ENCODE data around the gene CSNK1G2.

CSNK1G2 gene

DNA sequence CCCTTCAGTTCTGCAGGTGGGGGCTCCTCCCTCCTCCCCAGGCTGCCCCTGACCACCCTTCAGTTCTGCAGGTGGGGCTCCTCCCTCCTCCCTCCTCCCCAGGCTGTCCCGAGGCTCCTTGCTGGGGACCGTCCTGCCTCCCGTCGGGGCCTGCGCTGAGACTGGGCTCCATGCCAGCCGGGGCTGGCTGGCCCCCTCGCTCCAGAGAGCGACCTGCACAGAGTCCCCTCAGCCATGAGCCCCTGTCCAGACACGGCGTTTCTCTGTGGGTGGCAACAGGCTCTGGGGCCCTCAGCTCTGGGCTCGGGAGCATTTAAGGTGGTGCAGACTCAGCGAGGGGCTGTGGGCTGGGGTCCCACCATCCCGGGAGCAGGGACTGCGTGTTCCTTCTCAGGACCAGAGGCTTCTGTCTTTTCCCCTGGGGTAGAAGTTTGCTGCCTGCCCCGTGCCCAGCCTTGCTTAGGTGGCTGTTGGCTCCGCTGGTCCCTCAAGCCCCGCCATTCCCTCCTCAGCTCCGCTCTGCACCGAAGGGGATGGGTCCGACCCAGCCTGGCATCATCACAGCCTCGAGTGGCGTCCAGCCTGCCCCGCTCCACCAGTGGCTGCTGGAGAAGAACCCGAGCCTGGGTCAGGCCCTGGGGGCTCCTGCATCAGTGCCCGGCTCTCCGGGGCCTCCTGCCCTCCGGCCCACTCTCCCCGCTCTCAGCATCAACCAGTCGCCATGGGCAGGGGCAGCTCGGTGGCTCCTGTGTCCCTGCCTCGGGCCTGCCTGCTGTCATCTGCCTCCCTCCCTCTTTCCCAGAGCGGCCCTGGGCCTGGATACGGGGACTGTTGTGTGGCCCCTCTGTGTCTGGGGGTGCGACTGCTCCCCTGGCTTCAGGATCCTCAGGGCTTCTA, 27.6 kb downstream of the CSNK1G2 start:
- ChIA-PET POLR2A (no interaction called here), CTCF (no interaction called here)
- TF ChIP-seq FOXM1 (IDR thresholded peaks at IDR 0.05; ENCODE audit: borderline replicate concordance) (no peak), NFRKB (IDR thresholded peaks at IDR 0.05) (no peak), FOXK2 (IDR thresholded peaks at IDR 0.05) (no peak), BHLHE40 (IDR thresholded peaks at IDR 0.05; ENCODE audit: borderline replicate concordance) (no peak)
- no peak for DNase-seq (ENCODE audit: extremely low spot score)

DNA sequence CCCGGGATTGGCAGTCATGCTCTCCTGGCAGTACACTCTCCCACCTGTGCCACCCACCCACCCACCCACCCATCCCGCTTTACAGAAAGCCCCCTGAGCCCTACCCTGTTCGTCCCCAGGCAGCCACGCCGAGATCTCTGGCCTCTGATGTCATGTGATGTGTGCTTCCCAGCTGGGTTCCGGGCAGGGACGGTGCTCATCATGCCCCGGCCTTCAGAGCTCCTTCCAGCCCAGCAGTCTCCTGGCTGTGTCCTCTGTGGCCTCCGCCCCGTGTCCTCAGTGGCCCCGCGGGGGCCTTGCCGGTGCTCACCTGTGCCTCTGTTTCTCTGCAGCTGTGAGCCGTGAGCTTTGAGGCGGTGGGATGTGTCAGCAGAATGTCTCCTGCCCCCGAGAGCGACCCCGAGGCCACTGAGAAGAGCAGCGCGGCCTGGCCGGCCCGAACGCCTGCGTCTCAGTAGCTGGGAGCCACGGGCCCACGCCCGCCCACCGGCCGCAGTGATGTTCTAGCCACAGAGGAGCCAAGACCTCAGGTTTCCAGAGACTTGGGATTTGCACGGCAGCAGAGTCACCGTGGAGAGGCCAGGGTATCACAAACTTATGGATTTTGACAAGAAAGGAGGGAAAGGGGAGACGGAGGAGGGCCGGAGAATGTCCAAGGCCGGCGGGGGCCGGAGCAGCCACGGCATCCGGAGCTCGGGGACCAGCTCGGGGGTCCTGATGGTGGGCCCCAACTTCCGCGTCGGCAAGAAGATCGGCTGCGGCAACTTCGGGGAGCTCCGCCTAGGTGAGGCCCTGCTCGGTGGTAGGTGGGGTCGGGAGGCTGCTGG, 28.4 kb downstream of the CSNK1G2 start:
- DNase-seq (ENCODE audit: extremely low spot score), result no peak
- POLR2A ChIA-PET, result no interaction called here
- TF ChIP-seq L3MBTL2 (conservative IDR thresholded peaks at IDR 0.05) (no peak), TARDBP (IDR thresholded peaks at IDR 0.05) (no peak), FOXK2 (IDR thresholded peaks at IDR 0.05) (no peak), BHLHE40 (IDR thresholded peaks at IDR 0.05; ENCODE audit: borderline replicate concordance) (no peak), HDGF (IDR thresholded peaks at IDR 0.05; ENCODE audit: borderline replicate concordance) (no peak), CTBP1 (IDR thresholded peaks at IDR 0.05; ENCODE audit: borderline replicate concordance) (no peak), LEF1 (IDR thresholded peaks at IDR 0.05; ENCODE audit: borderline replicate concordance) (no peak), NFRKB (IDR thresholded peaks at IDR 0.05) (no peak), ZNF384 (IDR thresholded peaks at IDR 0.05) (no peak), SUZ12 (IDR thresholded peaks at IDR 0.05) (no peak), ARNT (IDR thresholded peaks at IDR 0.05) (no peak), ELF4 (IDR thresholded peaks at IDR 0.05) (no peak), SP1 (IDR thresholded peaks at IDR 0.05) (no peak), FOXM1 (IDR thresholded peaks at IDR 0.05; ENCODE audit: borderline replicate concordance) (no peak), FOXA1 (IDR thresholded peaks at IDR 0.05) (no peak)
- TF ChIP-seq, protein P1, sequence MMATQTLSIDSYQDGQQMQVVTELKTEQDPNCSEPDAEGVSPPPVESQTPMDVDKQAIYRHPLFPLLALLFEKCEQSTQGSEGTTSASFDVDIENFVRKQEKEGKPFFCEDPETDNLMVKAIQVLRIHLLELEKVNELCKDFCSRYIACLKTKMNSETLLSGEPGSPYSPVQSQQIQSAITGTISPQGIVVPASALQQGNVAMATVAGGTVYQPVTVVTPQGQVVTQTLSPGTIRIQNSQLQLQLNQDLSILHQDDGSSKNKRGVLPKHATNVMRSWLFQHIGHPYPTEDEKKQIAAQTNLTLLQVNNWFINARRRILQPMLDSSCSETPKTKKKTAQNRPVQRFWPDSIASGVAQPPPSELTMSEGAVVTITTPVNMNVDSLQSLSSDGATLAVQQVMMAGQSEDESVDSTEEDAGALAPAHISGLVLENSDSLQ (IDR thresholded peaks at IDR 0.05), result no peak
- CTCF ChIA-PET, result no interaction called here

DNA sequence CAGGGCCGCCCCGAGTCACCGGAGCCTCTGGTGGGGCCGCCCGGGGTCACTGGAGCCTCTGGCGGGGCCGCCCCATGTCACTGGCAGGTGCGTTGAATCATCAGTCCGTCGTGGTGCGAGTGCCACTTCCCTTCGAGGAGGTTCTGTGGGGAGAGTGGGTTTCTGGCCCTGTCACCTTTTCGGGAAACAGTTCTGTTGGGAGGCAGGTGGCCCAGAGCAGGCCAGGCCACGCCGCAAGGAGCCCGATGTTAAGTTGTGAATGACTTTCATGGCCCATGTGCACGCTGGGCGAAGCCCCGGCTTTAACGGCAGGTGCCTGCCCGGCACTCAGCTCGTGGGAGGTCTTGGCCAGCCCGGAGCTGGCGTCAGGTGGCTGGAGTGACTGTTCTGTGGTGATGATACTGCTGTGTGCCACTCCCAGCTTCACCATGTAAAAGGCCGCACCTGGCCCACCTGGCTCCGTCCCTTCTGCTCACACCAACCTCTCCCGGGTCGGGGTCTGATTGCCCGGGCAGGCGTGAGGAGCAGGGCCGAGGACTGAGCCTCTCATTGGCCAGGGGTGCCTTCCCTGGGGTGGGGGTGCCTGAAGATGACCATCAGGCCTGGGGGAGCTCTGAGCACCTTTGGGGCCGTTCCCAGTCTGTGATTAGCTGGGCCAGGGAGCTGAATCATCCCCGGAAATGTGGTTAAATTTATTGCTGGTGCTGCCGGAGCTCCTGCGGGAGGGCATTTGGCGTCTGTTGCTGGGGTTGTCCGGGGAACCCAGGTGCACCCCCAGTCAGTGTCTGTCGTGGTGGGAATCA, 29.2 kb downstream of the CSNK1G2 start:
- no peak for DNase-seq (ENCODE audit: extremely low spot score)
- ChIA-PET POLR2A (no interaction called here), CTCF (no interaction called here)
- TF ChIP-seq SUZ12 (IDR thresholded peaks at IDR 0.05) (no peak), HDGF (IDR thresholded peaks at IDR 0.05; ENCODE audit: borderline replicate concordance) (no peak), ARNT (IDR thresholded peaks at IDR 0.05) (no peak)

DNA sequence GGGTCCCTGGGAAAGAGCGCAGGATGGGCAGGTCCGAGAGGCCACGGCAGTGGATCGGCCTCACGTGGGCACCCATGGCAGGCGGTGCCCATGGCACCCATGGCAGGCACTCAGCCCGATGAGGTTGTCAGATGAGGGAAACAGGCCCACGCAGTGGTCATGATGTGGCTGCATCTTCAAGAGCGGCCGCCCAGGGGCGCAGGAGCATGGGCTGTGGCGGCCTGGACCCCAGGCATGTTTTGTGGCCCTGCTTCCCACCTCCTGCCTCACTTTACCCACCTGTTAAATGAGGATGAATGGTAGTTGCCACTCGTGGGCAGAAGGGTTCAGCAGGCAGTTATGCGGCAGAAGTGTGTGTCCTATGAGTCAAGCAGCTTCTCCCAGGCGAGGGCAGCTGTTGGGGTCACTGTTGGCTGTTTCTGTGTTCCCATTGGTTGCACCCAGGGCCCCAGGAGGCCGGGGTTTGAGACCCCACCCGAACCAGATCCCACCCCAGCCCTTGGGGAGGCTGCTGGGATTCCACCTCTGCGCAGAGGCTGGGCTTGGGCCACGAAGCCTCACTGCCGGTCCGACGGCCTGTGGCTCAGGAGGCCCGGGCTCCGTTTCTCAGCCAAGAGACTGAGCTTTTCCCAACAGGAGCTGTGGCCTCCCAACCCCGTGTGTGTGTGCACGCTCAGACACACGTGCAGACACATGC, 30.0 kb downstream of the CSNK1G2 start:
- TF ChIP-seq ARNT (IDR thresholded peaks at IDR 0.05), result no peak
- TF ChIP-seq LEF1 (IDR thresholded peaks at IDR 0.05; ENCODE audit: borderline replicate concordance), result no peak
- TF ChIP-seq FOXM1 (IDR thresholded peaks at IDR 0.05; ENCODE audit: borderline replicate concordance), result no peak
- no peak for TF ChIP-seq SUZ12 (IDR thresholded peaks at IDR 0.05)
- TF ChIP-seq ZNF384 (IDR thresholded peaks at IDR 0.05), result no peak
- no peak for TF ChIP-seq L3MBTL2 (conservative IDR thresholded peaks at IDR 0.05)
- TF ChIP-seq HDGF (IDR thresholded peaks at IDR 0.05; ENCODE audit: borderline replicate concordance), result no peak
- no peak for DNase-seq (ENCODE audit: extremely low spot score)
- POLR2A ChIA-PET, result interaction anchor here (1.3 kb wide), 1 partner anchor 9 kb away, joined by 5 read pairs; no protein-coding TSS in a partner anchor
- CTCF ChIA-PET, result no interaction called here

DNA sequence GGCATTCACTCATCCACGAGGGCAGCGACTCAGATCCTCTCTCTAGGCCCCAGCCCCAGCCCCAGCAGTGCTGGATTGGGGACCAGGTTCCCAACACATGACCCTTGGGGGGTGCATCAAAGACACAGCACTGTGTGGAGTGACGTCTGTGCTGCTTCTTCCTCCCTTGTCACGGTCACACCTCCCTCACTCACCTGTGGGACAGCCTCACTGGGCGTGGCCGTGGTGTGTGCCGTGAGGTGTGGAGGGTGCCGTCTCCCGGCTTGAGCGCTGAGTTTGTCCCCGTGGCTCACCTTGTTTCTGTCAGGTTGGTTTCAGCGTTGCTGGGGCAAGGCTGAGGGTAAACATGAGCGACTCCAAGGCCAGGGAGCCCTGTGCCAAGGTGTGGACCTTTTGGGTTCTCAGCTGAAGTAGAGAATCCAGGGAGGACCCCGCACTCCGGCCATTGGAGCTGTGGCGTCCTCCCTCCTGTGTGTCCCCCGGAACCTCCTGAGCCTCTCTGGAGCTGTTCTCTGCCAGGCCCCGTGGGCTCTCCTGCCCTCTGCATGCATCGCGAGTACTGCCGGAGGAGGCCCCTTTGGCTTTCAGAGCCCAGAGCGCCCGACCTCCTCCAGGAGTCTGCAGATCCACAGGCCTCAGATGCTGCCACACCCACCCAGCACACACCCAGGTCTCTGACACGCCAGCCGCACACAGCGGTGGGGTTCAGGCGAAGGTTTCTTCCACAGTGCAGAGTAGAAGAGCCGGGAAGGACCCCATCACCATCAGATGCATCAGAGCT, 33.6 kb downstream of the CSNK1G2 start:
- POLR2A ChIA-PET, result no interaction called here
- CTCF ChIA-PET, result no interaction called here
- TF ChIP-seq CTBP1 (IDR thresholded peaks at IDR 0.05; ENCODE audit: borderline replicate concordance) (no peak), HDGF (IDR thresholded peaks at IDR 0.05; ENCODE audit: borderline replicate concordance) (no peak), FOXA1 (IDR thresholded peaks at IDR 0.05) (no peak)
- TF ChIP-seq, protein P1 (IDR thresholded peaks at IDR 0.05), result no peak
- no peak for DNase-seq (ENCODE audit: extremely low spot score)

DNA sequence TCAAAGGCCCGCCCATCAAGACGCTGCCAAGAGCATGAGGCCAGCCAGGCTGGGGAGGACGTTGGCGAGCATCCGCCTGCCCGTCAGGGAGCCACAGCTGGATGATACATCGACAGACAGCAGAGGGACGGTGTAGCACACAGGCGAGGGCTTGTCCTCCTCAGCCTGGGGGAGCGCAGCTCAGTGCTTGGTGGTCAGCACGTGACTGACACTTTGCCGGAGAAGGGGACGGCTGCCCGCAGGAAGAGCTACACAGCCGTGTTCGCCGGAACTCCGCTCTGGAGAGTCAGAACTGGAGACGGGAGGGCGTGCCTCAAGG, 34.1 kb downstream of the CSNK1G2 start:
- POLR2A ChIA-PET, result no interaction called here
- CTCF ChIA-PET, result no interaction called here

More for the DNA sequence above, 34.1 kb downstream of the CSNK1G2 start:
- no peak for DNase-seq (ENCODE audit: extremely low spot score)
- no peak for TF ChIP-seq SUZ12 (IDR thresholded peaks at IDR 0.05)
- TF ChIP-seq ZNF384 (IDR thresholded peaks at IDR 0.05), result no peak
- TF ChIP-seq FOXA1 (IDR thresholded peaks at IDR 0.05), result no peak
- no peak for TF ChIP-seq BHLHE40 (IDR thresholded peaks at IDR 0.05; ENCODE audit: borderline replicate concordance)
- TF ChIP-seq FOXM1 (IDR thresholded peaks at IDR 0.05; ENCODE audit: borderline replicate concordance), result no peak
- TF ChIP-seq L3MBTL2 (conservative IDR thresholded peaks at IDR 0.05), result no peak
- TF ChIP-seq LEF1 (IDR thresholded peaks at IDR 0.05; ENCODE audit: borderline replicate concordance), result no peak
- no peak for TF ChIP-seq TARDBP (IDR thresholded peaks at IDR 0.05)
- no peak for TF ChIP-seq SP1 (IDR thresholded peaks at IDR 0.05)
- TF ChIP-seq NFRKB (IDR thresholded peaks at IDR 0.05), result no peak
